Smooth muscle cell (in vitro differentiated cells): Measurements from ENCODE around the gene SPINK8. TPM values are rescaled to one million over a fixed set of nuclear protein-coding genes. Genes with fewer than 3 reads are reported as not detected.

Source experiments
- DNase-seq: peaks from one replicate; lab custom pipeline; 2025; ENCODE audit not compliant: unreplicated experiment; lab: John Stamatoyannopoulos, UW
- H2AFZ ChIP-seq: fragments of 200-600 bp; sonication (generic); 2 replicates; pipeline ENCODE4 v1.6.0; 2016; ENCODE audit warnings: antibody characterized with exemption, low read depth, mild to moderate bottlenecking
- H3F3A ChIP-seq: fragments of 200-600 bp; sonication (generic); 2 replicates; pipeline ENCODE4 v1.6.0; 2017; ENCODE audit warnings: antibody characterized with exemption, low read depth
- H3K27ac ChIP-seq: fragments of 200-600 bp; sonication (generic); 2 replicates; pipeline ENCODE4 v1.5.1; 2016; ENCODE audit warnings: low read depth, mild to moderate bottlenecking
- H3K27me3 ChIP-seq: fragments of 200-600 bp; sonication (generic); 2 replicates; pipeline ENCODE4 v1.6.1; 2016; ENCODE audit warnings: low read depth, mild to moderate bottlenecking
- H3K36me3 ChIP-seq: fragments of 200-600 bp; sonication (generic); 2 replicates; pipeline ENCODE4 v1.5.1; 2016; ENCODE audit warnings: low read depth
- H3K4me1 ChIP-seq: fragments of 200-600 bp; sonication (generic); 2 replicates; pipeline ENCODE4 v1.5.1; 2016; ENCODE audit warnings: low read depth
- H3K4me2 ChIP-seq: fragments of 200-600 bp; sonication (generic); 2 replicates; pipeline ENCODE4 v1.6.0; 2016; ENCODE audit warnings: mild to moderate bottlenecking
- H3K4me3 ChIP-seq: fragments of 200-600 bp; sonication (generic); 2 replicates; pipeline ENCODE4 v1.5.1; 2016; ENCODE audit warnings: mild to moderate bottlenecking
- H3K79me2 ChIP-seq: fragments of 200-600 bp; sonication (generic); 2 replicates; pipeline ENCODE4 v1.6.0; 2016; ENCODE audit warnings: low read depth, mild to moderate bottlenecking
- H3K9ac ChIP-seq: fragments of 200-600 bp; sonication (generic); 2 replicates; pipeline ENCODE4 v1.6.0; 2016; ENCODE audit warnings: low read depth
- H3K9me3 ChIP-seq: fragments of 200-600 bp; sonication (generic); replicated peaks from 2 replicates; pipeline ENCODE4 v1.5.1; 2016; ENCODE audit warnings: low read depth
- H4K20me1 ChIP-seq: fragments of 200-600 bp; sonication (generic); 2 replicates; pipeline ENCODE4 v1.6.0; 2016; ENCODE audit warnings: low read depth
- WGBS: methylation state at CpG from one replicate; pipeline ENCODE4 v1.1.7; 2016; ENCODE audit warnings: low lambda C conversion rate; 5-methylcytosine and 5-hydroxymethylcytosine counted together
- polyA plus RNA-seq: library from polyadenylated mRNA; unstranded; fragments of >200 nt; fragmentation: Nextera tagmentation; extraction: Ambion mirVana; gene quantifications from 2 replicates; pipeline ENCODE4 v1.2.1, GENCODE V29; 2016
- total RNA-seq: library from RNA; depleted of rRNA; stranded (reverse); fragments of >200 nt; gene quantifications from 2 replicates; pipeline ENCODE4 v1.2.3, GENCODE V29; 2014
- TF ChIP-seq, protein P1 (sequence below): fragments of 200-600 bp; sonication (generic); IDR thresholded peaks from 2 replicates; pipeline ENCODE4 v1.5.1; 2017; ENCODE audit warnings: borderline replicate concordance, mild to moderate bottlenecking, antibody characterized with exemption; ENCODE audit not compliant: insufficient read depth, poor library complexity, severe bottlenecking

Gene SPINK8
- total and polyA plus RNA-seq, 2 experiments from 2014 or later = not detected

DNA sequence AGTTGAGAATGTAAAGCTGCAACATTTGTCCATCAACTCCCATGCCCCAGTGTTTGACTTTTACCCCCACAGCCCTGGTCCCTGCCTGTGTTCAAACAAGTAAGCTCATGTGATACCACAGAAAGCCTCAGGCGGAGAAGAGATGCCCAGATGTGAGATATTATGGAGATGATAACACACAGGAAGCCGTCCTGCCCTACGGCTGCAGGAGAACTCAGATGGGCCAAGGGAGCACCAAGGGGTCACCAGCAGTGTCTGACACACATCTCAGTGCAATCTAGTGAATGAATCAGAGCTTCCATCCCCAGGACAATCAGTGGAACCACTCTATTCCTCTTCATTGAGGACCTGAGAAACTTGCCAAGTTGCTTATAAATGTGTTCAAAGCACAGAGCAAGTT is 14.0 kb upstream of the SPINK8 start:
- no peak for DNase-seq
- 75% methylated on average over 3 of the region's 3 CpGs for WGBS

DNA sequence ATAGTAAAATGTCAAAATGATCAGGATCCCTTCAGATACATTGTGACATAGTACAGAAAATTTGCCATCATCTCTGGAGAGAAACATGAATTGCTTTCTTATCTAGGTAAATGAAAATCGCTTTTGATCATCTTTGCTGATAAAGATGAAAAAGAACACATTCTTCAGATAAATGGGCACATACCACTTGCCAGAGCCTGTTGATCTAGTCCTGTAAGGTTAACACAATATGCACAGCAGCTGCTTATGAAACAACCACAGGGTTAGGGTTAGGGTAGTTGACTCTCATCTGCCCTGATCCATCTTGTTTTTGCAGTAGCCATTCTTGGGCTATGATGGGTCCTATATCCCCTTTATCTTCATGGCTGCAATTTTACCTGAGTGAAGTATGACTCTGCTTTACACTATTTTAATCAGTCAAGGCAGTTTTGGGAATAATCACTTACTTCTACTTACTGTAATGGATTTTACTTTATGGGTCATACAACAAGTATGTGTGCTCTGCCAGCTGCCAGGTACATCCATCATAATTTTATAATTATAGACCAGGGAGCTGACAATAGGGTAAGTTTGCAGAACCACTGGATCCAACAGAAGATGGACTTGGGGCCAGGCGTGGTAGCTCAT is 12.6 kb upstream of the SPINK8 start:
- no peaks in the 10 kb centered on the region for H4K20me1 ChIP-seq
- H3K36me3 ChIP-seq = no peaks in the 10 kb centered on the region
- 74% methylated on average over 2 of the region's 2 CpGs for WGBS
- H3F3A ChIP-seq = no peaks in the 10 kb centered on the region
- H3K4me1 ChIP-seq = no peaks in the 10 kb centered on the region
- TF ChIP-seq, protein P1, sequence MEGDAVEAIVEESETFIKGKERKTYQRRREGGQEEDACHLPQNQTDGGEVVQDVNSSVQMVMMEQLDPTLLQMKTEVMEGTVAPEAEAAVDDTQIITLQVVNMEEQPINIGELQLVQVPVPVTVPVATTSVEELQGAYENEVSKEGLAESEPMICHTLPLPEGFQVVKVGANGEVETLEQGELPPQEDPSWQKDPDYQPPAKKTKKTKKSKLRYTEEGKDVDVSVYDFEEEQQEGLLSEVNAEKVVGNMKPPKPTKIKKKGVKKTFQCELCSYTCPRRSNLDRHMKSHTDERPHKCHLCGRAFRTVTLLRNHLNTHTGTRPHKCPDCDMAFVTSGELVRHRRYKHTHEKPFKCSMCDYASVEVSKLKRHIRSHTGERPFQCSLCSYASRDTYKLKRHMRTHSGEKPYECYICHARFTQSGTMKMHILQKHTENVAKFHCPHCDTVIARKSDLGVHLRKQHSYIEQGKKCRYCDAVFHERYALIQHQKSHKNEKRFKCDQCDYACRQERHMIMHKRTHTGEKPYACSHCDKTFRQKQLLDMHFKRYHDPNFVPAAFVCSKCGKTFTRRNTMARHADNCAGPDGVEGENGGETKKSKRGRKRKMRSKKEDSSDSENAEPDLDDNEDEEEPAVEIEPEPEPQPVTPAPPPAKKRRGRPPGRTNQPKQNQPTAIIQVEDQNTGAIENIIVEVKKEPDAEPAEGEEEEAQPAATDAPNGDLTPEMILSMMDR = no peak
- peaks cover 9% of the 10 kb centered on the region for H3K27me3 ChIP-seq
- H3K27ac ChIP-seq = no peak overlapping the region
- no peak overlapping the region for H2AFZ ChIP-seq
- no peaks in the 10 kb centered on the region for H3K9me3 ChIP-seq
- H3K4me3 ChIP-seq = no peak overlapping the region
- DNase-seq = no peak
- H3K4me2 ChIP-seq = no peak overlapping the region
- H3K9ac ChIP-seq = no peak overlapping the region
- H3K79me2 ChIP-seq = no peaks in the 10 kb centered on the region

More for the DNA sequence above, 14.0 kb upstream of the SPINK8 start:
- TF ChIP-seq, protein P1 = no peak
- Histone ChIP-seq H3K4me2 (no peak overlapping the region), H3K4me3 (no peak overlapping the region), H3F3A (no peaks in the 10 kb centered on the region), H3K27ac (no peak overlapping the region), H4K20me1 (no peaks in the 10 kb centered on the region), H2AFZ (no peak overlapping the region), H3K9me3 (no peaks in the 10 kb centered on the region), H3K36me3 (no peaks in the 10 kb centered on the region), H3K79me2 (no peaks in the 10 kb centered on the region), H3K4me1 (no peaks in the 10 kb centered on the region), H3K9ac (no peak overlapping the region), H3K27me3 (peaks cover 10% of the 10 kb centered on the region)

GRCh38 chr3:48344867-48345507 is 11.5 kb upstream of the SPINK8 start:
- no peaks in the 10 kb centered on the region for H3K4me1 ChIP-seq
- no peaks in the 10 kb centered on the region for H3K36me3 ChIP-seq
- H3K9me3 ChIP-seq = no peaks in the 10 kb centered on the region
- no peaks in the 10 kb centered on the region for H3F3A ChIP-seq
- TF ChIP-seq, protein P1 = no peak
- H3K27me3 ChIP-seq = no peaks in the 10 kb centered on the region
- 50% methylated on average over 1 of the region's 1 CpG for WGBS
- H4K20me1 ChIP-seq = no peaks in the 10 kb centered on the region
- H3K4me3 ChIP-seq = no peak overlapping the region
- no peak overlapping the region for H3K9ac ChIP-seq
- H3K4me2 ChIP-seq = no peak overlapping the region
- H2AFZ ChIP-seq = no peak overlapping the region
- H3K79me2 ChIP-seq = no peaks in the 10 kb centered on the region
- DNase-seq = no peak
- H3K27ac ChIP-seq = no peak overlapping the region

DNA sequence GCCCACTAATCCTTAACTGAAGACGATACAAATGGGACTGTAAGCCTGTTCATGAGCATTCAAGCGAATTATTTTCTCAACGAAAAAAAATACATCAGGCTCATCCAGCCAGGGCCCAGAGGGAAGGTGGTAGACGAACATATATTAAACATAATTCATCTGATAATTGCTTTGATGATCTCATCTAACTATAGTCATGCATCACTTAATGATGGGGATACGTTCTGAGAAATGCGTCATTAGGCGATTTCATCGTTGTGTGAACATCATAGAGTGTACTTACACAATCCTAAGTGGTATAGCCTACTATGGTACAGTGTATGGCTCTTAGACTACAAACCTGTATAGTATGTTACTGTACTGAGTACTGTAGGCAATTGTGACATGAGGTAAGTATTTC is 10.0 kb upstream of the SPINK8 start:
- H3K79me2 ChIP-seq = no peaks in the 10 kb centered on the region
- no peak overlapping the region for H3K4me3 ChIP-seq
- H4K20me1 ChIP-seq = no peaks in the 10 kb centered on the region
- H3K27ac ChIP-seq = no peak overlapping the region
- H3F3A ChIP-seq = no peaks in the 10 kb centered on the region
- no peak overlapping the region for H3K9ac ChIP-seq
- no peak overlapping the region for H2AFZ ChIP-seq
- H3K27me3 ChIP-seq = no peaks in the 10 kb centered on the region
- no peaks in the 10 kb centered on the region for H3K4me1 ChIP-seq
- no peak for DNase-seq
- H3K36me3 ChIP-seq = no peaks in the 10 kb centered on the region
- H3K4me2 ChIP-seq = no peak overlapping the region
- TF ChIP-seq, protein P1 = no peak
- 86% methylated on average over 8 of the region's 8 CpGs for WGBS
- no peaks in the 10 kb centered on the region for H3K9me3 ChIP-seq
